Keratinocyte (primary cell): ENCODE measurements around the gene NIN.
"Not testable (repeated sequence)": the region's sequence is repeated elsewhere in the genome, so short reads cannot be mapped to it uniquely, and the experiment has no call there.

Experiments used
- CTCF ChIP-seq, 3 experiments: IDR thresholded peaks in 1 of 3; conservative IDR thresholded peaks in 1 of 3; optimal IDR thresholded peaks in 1 of 3; 2 replicates in 2 of 3; 3 replicates in 1 of 3; pipeline versions ENCODE3 to v1.5.1; 2011; ENCODE audit warnings: low read length in 3 of 3, mild to moderate bottlenecking in 3 of 3, moderate library complexity in 2 of 3, control low read depth in 1 of 3, inconsistent platforms in 1 of 3; ENCODE audit not compliant: insufficient read depth in 2 of 3; ENCODE audit errors: extremely low read depth in 1 of 3
- EZH2 ChIP-seq: IDR thresholded peaks from one replicate; pipeline ENCODE4 v1.6.1; 2012; ENCODE audit warnings: inconsistent platforms, mild to moderate bottlenecking, low read length, moderate library complexity

GRCh38 chr14:50815058-50815457, 15.9 kb downstream of the NIN start:
- TF ChIP-seq CTCF (optimal IDR thresholded peaks at IDR 0.05 in 1 of 3, IDR thresholded peaks at IDR 0.05 in 1 of 3, conservative IDR thresholded peaks at IDR 0.05 in 1 of 3; ENCODE audit: extremely low read depth in 1 of 3, insufficient read depth in 2 of 3, low read length in 3 of 3); EZH2: not testable (repeated sequence)
